GM12801 (cell line): Measurements from ENCODE around the gene BAIAP3.

Experiments used
- TF ChIP-seq, protein P1 (sequence below): IDR thresholded peaks from one replicate; pipeline ENCODE4 v1.5.1; 2011; ENCODE audit warnings: control low read depth; ENCODE audit not compliant: insufficient read length; ENCODE audit errors: extremely low read depth

BAIAP3 gene

GRCh38 chr16:1297018-1297696, 36.3 kb upstream of the BAIAP3 start:
- TF ChIP-seq, protein P1, sequence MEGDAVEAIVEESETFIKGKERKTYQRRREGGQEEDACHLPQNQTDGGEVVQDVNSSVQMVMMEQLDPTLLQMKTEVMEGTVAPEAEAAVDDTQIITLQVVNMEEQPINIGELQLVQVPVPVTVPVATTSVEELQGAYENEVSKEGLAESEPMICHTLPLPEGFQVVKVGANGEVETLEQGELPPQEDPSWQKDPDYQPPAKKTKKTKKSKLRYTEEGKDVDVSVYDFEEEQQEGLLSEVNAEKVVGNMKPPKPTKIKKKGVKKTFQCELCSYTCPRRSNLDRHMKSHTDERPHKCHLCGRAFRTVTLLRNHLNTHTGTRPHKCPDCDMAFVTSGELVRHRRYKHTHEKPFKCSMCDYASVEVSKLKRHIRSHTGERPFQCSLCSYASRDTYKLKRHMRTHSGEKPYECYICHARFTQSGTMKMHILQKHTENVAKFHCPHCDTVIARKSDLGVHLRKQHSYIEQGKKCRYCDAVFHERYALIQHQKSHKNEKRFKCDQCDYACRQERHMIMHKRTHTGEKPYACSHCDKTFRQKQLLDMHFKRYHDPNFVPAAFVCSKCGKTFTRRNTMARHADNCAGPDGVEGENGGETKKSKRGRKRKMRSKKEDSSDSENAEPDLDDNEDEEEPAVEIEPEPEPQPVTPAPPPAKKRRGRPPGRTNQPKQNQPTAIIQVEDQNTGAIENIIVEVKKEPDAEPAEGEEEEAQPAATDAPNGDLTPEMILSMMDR = no peak

DNA sequence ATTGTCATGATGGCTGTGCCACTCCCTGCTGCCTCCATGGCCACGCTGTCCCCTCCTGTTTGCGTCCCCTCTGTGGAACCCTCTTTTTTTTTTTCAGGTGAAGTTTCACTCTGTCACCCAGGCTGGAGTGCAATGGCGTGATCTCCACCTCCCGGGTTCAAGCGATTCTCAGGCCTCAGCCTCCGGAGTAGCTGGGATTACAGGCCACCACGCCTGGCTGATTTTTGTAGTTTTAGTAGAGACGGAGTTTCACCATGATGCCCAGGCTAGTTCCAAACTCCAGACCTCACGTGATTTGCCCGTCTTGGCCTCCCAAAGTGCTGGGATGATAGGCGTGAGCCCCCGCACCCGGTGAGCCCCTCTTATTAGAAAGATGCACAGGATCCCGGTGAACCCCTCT, 35.0 kb upstream of the BAIAP3 start:
- TF ChIP-seq, protein P1 = no peak

DNA sequence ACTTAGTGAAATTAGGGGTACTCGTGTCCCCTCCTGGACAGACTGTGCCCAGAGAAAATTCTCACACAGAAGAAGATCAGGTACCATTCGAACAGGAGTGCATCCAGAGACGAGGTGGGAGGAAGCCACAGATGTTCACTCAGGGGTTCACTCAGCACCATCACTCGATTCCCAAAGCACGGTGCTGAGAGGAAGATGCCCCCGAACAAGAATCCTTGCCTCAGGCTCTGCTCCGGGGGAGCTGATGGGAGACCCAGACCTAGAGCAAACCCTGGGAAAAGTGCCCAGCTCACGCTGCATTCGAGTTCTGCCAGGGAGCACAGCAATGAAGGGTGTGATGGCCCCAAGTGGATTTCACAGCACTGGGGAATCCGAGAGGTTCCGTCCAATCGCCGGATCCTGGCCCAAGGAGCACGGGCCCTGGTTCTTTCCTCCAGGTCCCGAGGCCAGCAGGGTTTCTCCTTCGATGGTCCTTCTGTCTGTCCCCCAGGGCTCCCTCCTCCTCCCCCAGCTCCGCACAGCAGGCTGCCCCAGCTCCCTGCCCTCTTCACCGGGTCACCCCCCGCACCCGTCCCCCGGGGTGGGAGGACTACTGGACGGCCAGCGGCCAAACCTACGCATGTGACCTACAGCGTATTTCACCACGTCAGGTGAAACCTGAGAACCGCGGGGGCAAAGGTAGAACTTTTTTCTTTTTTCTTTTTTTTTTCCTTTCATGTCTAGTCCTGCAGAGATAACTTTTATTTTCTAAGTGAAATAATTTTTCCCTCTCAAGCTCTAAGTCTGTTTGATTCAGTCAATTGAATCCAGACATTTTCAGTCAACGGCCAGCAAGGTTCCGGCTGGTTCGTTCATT, 34.2 kb upstream of the BAIAP3 start:
- TF ChIP-seq, protein P1 = no peak

- TF ChIP-seq, protein P1 = no peak
These were observed 33.6 kb upstream of the BAIAP3 start for GRCh38 chr16:1299868-1300203.

DNA sequence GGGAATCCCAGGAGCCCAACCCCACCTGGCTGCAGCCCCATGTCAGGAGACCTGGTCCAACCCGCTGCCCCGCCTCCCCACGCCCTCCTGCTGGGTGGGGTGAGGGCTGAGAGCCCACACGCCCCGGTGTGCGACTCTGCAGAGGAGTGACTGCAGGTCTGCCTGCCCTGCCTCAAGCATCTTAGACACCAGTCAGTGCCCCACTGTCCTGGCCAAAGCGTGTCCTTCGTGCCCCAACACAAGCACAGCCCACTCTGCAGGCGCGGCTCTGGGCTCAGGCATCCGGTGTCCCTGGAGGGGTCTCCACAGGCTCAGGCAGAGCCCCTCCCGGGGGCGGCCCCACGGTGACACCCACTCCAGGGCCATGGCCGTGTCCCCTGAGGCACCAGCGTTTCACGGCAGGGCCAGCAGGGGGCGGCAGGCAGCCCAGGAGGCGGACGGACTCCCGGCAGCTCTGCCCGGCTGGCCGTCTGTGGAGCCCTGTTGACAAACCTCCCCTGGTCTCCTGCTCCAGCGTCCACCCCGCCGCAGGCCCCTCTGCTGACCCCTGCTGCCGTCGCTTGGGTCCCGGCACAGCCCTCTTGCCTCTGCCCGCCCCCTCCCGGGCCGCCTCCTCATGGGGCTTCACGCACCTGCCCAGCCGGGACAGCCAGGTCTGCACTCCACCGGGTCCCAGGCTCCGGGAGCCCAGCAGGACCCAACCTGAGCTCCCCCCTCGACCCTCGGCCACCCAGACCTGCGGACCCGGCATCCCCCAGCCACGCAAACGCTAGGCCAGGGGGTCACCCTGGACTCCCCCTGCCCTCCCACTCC, 32.6 kb upstream of the BAIAP3 start:
- TF ChIP-seq, protein P1 = no peak

- TF ChIP-seq, protein P1 = no peak
These were observed 31.9 kb upstream of the BAIAP3 start for GRCh38 chr16:1301562-1301961.

- TF ChIP-seq, protein P1 = no peak
These were observed 27.6 kb upstream of the BAIAP3 start for GRCh38 chr16:1305823-1306222.
